H1 (cell line): Measurements from ENCODE around the gene TTC39A. TPM values are rescaled to one million over a fixed set of nuclear protein-coding genes. Genes with fewer than 3 reads are reported as not detected.
"Not testable (repeated sequence)": the region's sequence is repeated elsewhere in the genome, so short reads cannot be mapped to it uniquely, and the experiment has no call there.

Experiments
- CTCF ChIA-PET: fragments of 300-600 bp; sonication (Branson Sonifier 250); formaldehyde crosslinking; loops from one replicate; lab custom pipeline; 2021; ENCODE audit not compliant: partially characterized antibody; lab: Charles Lee
- POLR2A ChIA-PET: fragments of 300-600 bp; sonication (Branson Sonifier 250); formaldehyde crosslinking; loops from one replicate; lab custom pipeline; 2021; ENCODE audit warnings: inconsistent platforms; ENCODE audit not compliant: partially characterized antibody; lab: Charles Lee
- DNase-seq, 2 experiments: peaks; one replicate each; pipeline versions ENCODE4 v3.0.0 to v3.0.0-alpha.2; 2010 to 2022; ENCODE audit warnings: low spot score in 2 of 2, low read depth in 1 of 2, mixed read lengths in 1 of 2
- FAIRE-seq: peaks from 2 replicates; lab custom pipeline; 2011; peaks lifted over from hg19 to GRCh38; lab: Jason Lieb, UNC
- H2AFZ ChIP-seq: 2 replicates; pipeline ENCODE4 v1.8.1; 2012; ENCODE audit warnings: low read length, inconsistent platforms
- H2AK5ac ChIP-seq: 2 replicates; pipeline ENCODE4 v1.6.1; 2013; ENCODE audit warnings: low read depth, low read length
- H2BK120ac ChIP-seq: replicated peaks from 2 replicates; pipeline ENCODE3; 2013; ENCODE audit warnings: low read depth, low read length, inconsistent platforms
- H2BK12ac ChIP-seq: 2 replicates; pipeline ENCODE4 v1.6.1; 2013; ENCODE audit warnings: low read depth, low read length
- H2BK15ac ChIP-seq: 2 replicates; pipeline ENCODE4 v1.6.1; 2013; ENCODE audit warnings: low read length
- H2BK20ac ChIP-seq: 2 replicates; pipeline ENCODE4 v1.6.1; 2013; ENCODE audit warnings: low read length
- H2BK5ac ChIP-seq: 2 replicates; pipeline ENCODE4 v1.6.1; 2013; ENCODE audit warnings: low read depth, low read length
- H3K14ac ChIP-seq: 2 replicates; pipeline ENCODE4 v1.6.1; 2013; ENCODE audit warnings: inconsistent platforms; ENCODE audit not compliant: insufficient read length
- H3K18ac ChIP-seq: 2 replicates; pipeline ENCODE4 v1.6.1; 2013; ENCODE audit warnings: low read length; ENCODE audit errors: extremely low read depth
- H3K23ac ChIP-seq: 2 replicates; pipeline ENCODE4 v1.6.1; 2013; ENCODE audit warnings: inconsistent platforms; ENCODE audit not compliant: insufficient read length
- H3K23me2 ChIP-seq: 2 replicates; pipeline ENCODE4 v1.6.1; 2013; ENCODE audit warnings: low read depth, low read length
- H3K27ac ChIP-seq: 2 replicates; pipeline ENCODE4 v1.6.1; 2011; ENCODE audit warnings: low read depth, low read length, inconsistent platforms
- H3K27me3 ChIP-seq, 4 experiments: replicated peaks in 1 of 4; 1 replicate in 1 of 4; 2 replicates in 3 of 4; pipeline versions ENCODE4 v1.6.1 to v1.8.1; 2011 to 2013; ENCODE audit warnings: low read length in 3 of 4, mild to moderate bottlenecking in 3 of 4, inconsistent platforms in 2 of 4, mixed read lengths in 2 of 4, moderate library complexity in 1 of 4; ENCODE audit not compliant: control insufficient read depth in 3 of 4, insufficient read depth in 3 of 4; ENCODE audit errors: extremely low read depth in 1 of 4
- H3K36me3 ChIP-seq, 4 experiments: 2 replicates each; pipeline versions ENCODE4 v1.6.1 to v1.8.1; 2011 to 2013; ENCODE audit warnings: mild to moderate bottlenecking in 4 of 4, low read length in 3 of 4, moderate library complexity in 2 of 4, control low read depth in 1 of 4, inconsistent platforms in 1 of 4; ENCODE audit not compliant: insufficient read depth in 4 of 4, control insufficient read depth in 2 of 4
- H3K4ac ChIP-seq: replicated peaks from 2 replicates; pipeline ENCODE3; 2013; ENCODE audit warnings: low read length, low read depth, mixed read lengths, inconsistent platforms; ENCODE audit not compliant: insufficient read length
- H3K4me1 ChIP-seq, 4 experiments: replicated peaks in 1 of 4; 1 replicate in 1 of 4; 2 replicates in 3 of 4; pipeline versions ENCODE4 v1.6.1 to v1.8.1; 2011 to 2013; ENCODE audit warnings: low read length in 3 of 4, inconsistent platforms in 2 of 4, mixed read lengths in 1 of 4; ENCODE audit not compliant: insufficient read depth in 4 of 4, control insufficient read depth in 3 of 4
- H3K4me2 ChIP-seq, 2 experiments: 2 replicates each; pipeline versions ENCODE4 v1.6.1 to v1.8.1; 2011 to 2013; ENCODE audit warnings: low read depth in 2 of 2, low read length in 2 of 2, control low read depth in 1 of 2, inconsistent platforms in 1 of 2, mild to moderate bottlenecking in 1 of 2; ENCODE audit not compliant: insufficient read depth in 1 of 2
- H3K4me3 ChIP-seq, 4 experiments: fragments of 200-600, 300-600 bp in 1 of 4; sonication (generic), shearing (Covaris generic), sonication (Bioruptor Twin) in 1 of 4; 2 replicates each; pipeline versions ENCODE4 v1.5.1 to v1.8.1; 2011 to 2016; ENCODE audit warnings: low read length in 4 of 4, low read depth in 3 of 4, control low read depth in 2 of 4, inconsistent platforms in 2 of 4, mild to moderate bottlenecking in 2 of 4, mixed read lengths in 1 of 4, moderate library complexity in 1 of 4; ENCODE audit not compliant: insufficient read depth in 2 of 4; ENCODE audit errors: extremely low read depth in 1 of 4
- H3K56ac ChIP-seq: replicated peaks from 2 replicates; pipeline ENCODE3; 2013; ENCODE audit warnings: low read depth, mild to moderate bottlenecking, mixed read lengths, low read length, inconsistent platforms; ENCODE audit not compliant: insufficient read length
- H3K79me1 ChIP-seq: 2 replicates; pipeline ENCODE4 v1.6.1; 2013; ENCODE audit warnings: low read depth, low read length, control low read depth
- H3K79me2 ChIP-seq, 2 experiments: 2 replicates each; pipeline versions ENCODE4 v1.6.1 to v1.8.1; 2012 to 2013; ENCODE audit warnings: low read length in 2 of 2, mild to moderate bottlenecking in 2 of 2, inconsistent platforms in 1 of 2; ENCODE audit not compliant: insufficient read depth in 2 of 2, control insufficient read depth in 1 of 2
- H3K9ac ChIP-seq, 4 experiments: replicated peaks in 1 of 4; 1 replicate in 1 of 4; 2 replicates in 3 of 4; pipeline versions ENCODE4 v1.6.1 to v1.8.1; 2011 to 2013; ENCODE audit warnings: low read depth in 3 of 4, low read length in 3 of 4, control low read depth in 2 of 4, mild to moderate bottlenecking in 2 of 4, moderate library complexity in 2 of 4, inconsistent platforms in 1 of 4; ENCODE audit errors: extremely low read depth in 1 of 4
- H3K9me3 ChIP-seq, 2 experiments: 2 replicates each; pipeline versions ENCODE4 v1.6.1 to v1.8.1; 2012 to 2013; ENCODE audit warnings: mild to moderate bottlenecking in 2 of 2, moderate library complexity in 2 of 2, control low read depth in 1 of 2, inconsistent platforms in 1 of 2, low read depth in 1 of 2, low read length in 1 of 2, mixed read lengths in 1 of 2; ENCODE audit not compliant: insufficient read depth in 2 of 2
- H4K20me1 ChIP-seq, 2 experiments: replicated peaks in 1 of 2; 2 replicates each; pipeline versions ENCODE3 to v1.8.1; 2011 to 2013; ENCODE audit warnings: inconsistent platforms in 2 of 2, low read length in 2 of 2, mild to moderate bottlenecking in 1 of 2; ENCODE audit not compliant: insufficient read depth in 2 of 2, control insufficient read depth in 1 of 2
- H4K5ac ChIP-seq: 2 replicates; pipeline ENCODE4 v1.6.1; 2013; ENCODE audit warnings: low read length, low read depth, mixed read lengths, inconsistent platforms; ENCODE audit not compliant: insufficient read length
- H4K8ac ChIP-seq: 2 replicates; pipeline ENCODE4 v1.8.0; 2013; ENCODE audit warnings: mild to moderate bottlenecking, moderate library complexity, low read length, inconsistent platforms; ENCODE audit not compliant: insufficient read depth; ENCODE audit errors: extremely low read depth
- H4K91ac ChIP-seq: replicated peaks from 2 replicates; pipeline ENCODE3; 2013; ENCODE audit warnings: low read length, mixed read lengths, inconsistent platforms; ENCODE audit not compliant: insufficient read length
- WGBS, 2 experiments: shearing (Covaris generic) in 1 of 2; methylation state at CpG; one replicate each; pipeline versions ENCODE4 v1.1.6 to v1.1.7; 2013 to 2015; ENCODE audit warnings: low lambda C conversion rate in 2 of 2, mixed read lengths in 2 of 2, inconsistent platforms in 1 of 2, low coverage in 1 of 2, missing lambda C conversion rate in 1 of 2; ENCODE audit not compliant: insufficient replicate concordance in 2 of 2, insufficient coverage in 1 of 2, insufficient read length in 1 of 2; ENCODE audit errors: extremely low coverage in 1 of 2, missing lambda C conversion rate in 1 of 2; 5-methylcytosine and 5-hydroxymethylcytosine counted together
- polyA plus RNA-seq, 7 experiments: library from polyadenylated mRNA; depleted of rRNA in 3 of 7; stranded (reverse) in 5 of 7; unstranded in 2 of 7; fragments of >200 nt in 5 of 7; fragments of 200-250 nt in 2 of 7; gene quantifications; 1 replicate in 5 of 7; 2 replicates in 1 of 7; 4 replicates in 1 of 7; pipeline versions ENCODE4 v1.2.1 to v1.2.3, GENCODE V29; 2011 to 2013; ENCODE audit warnings: missing spikeins in 2 of 7, mixed read lengths in 2 of 7
- total RNA-seq: library from RNA; stranded (reverse); fragmentation: NEBNext Ultra II Directional; extraction: Animal tissue kit (Norgen Biotek cat#: 25700); gene quantifications from 2 replicates; pipeline ENCODE4 v1.2.1, GENCODE V29; 2021

TTC39A gene
- total and polyA plus RNA-seq, 2 of the 8 experiments (the other 6 are each of a cell fraction or from before 2014, with no cell fraction given), result 5.5 to 5.8 TPM

DNA sequence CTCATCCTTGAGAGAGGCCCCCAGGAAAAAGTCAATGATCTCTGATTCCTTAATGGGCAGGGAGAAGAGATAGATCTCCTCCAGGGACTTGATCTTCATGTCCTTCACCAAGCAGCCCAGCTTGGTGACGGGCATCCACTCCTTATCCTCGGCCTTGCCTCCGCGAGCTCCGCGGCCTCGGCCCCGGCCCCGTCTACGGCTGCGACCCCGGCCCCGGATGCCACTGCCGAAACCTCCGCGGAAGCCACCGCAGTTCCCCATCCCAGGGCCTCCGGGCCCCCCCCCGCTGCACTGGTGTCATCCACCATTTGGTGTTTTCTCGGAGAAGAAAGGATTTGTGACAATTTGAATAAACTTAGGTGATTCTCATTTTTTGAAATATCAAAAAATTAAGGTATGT lies 79.2 kb downstream of the TTC39A start:
- H4K91ac ChIP-seq, CTCF ChIA-PET, H3K4ac ChIP-seq, H2BK15ac ChIP-seq, H3K14ac ChIP-seq, H3K4me2 ChIP-seq, H3K18ac ChIP-seq, H4K5ac ChIP-seq, H2BK120ac ChIP-seq, POLR2A ChIA-PET, H3K27me3 ChIP-seq, H3K56ac ChIP-seq, H3K23ac ChIP-seq, H2BK20ac ChIP-seq, H3K9ac ChIP-seq, H2BK12ac ChIP-seq, H2AK5ac ChIP-seq, H3K36me3 ChIP-seq, DNase-seq, FAIRE-seq, H3K9me3 ChIP-seq, H3K4me1 ChIP-seq, H3K79me1 ChIP-seq, H3K23me2 ChIP-seq, H2BK5ac ChIP-seq, H3K4me3 ChIP-seq, H3K27ac ChIP-seq, H2AFZ ChIP-seq, H4K20me1 ChIP-seq: not testable (repeated sequence)
- 97% methylated on average over 14 of the region's 20 CpGs; no CpG with 5 or more reads in 1 of the 2 experiments for WGBS, 2 experiments
- Histone ChIP-seq H3K79me2 (peaks cover 0 to 77% of the 10 kb centered on the region in 2 experiments; a peak in 2 of 4 replicates), H4K8ac (0 out of 2 replicates have a peak overlapping the region, but pooled peaks have one; percentile 51)

DNA sequence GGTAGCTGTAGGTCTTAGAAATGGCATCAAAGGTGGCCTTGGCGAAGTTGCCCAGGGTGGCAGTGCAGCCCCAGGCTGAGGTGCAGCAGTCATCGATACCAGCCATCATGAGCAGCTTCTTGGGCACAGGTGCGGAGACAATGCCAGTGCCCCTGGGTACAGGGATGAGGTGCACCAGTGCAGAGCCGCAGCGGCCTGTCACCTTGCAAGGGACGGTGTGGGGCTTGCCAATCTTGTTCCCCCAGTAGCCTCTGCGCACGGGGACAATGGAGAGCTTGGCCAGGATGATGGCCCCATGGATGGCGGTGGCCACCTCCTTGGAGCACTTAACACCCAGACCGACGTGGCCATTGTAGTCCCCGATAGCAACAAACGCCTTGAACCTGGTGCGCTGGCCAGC lies 79.6 kb downstream of the TTC39A start:
- not testable (repeated sequence) for FAIRE-seq
- CTCF ChIA-PET, result interaction anchor here (0.8 kb wide), 1 partner anchor 15 kb away, joined by 3 read pairs; the partner anchor contains the start of gene RNF11
- peaks cover 0 to 76% of the 10 kb centered on the region in 2 experiments; a peak in 2 of 4 replicates for H3K79me2 ChIP-seq

More for the DNA sequence above, 79.6 kb downstream of the TTC39A start:
- H3K9me3 ChIP-seq, H3K23me2 ChIP-seq, H2BK5ac ChIP-seq, H3K79me1 ChIP-seq, H2BK12ac ChIP-seq, H3K4me3 ChIP-seq, H4K91ac ChIP-seq, H4K5ac ChIP-seq, H3K4ac ChIP-seq, H2AFZ ChIP-seq, H3K9ac ChIP-seq, POLR2A ChIA-PET, H2BK15ac ChIP-seq, H3K56ac ChIP-seq, H3K14ac ChIP-seq, H3K4me1 ChIP-seq, H4K20me1 ChIP-seq, H2BK120ac ChIP-seq, H3K36me3 ChIP-seq, H4K8ac ChIP-seq, H2BK20ac ChIP-seq, H3K4me2 ChIP-seq, H3K23ac ChIP-seq, H2AK5ac ChIP-seq, H3K27ac ChIP-seq, H3K27me3 ChIP-seq, DNase-seq, H3K18ac ChIP-seq: not testable (repeated sequence)
- 93% methylated on average over 12 of the region's 14 CpGs; no CpG with 5 or more reads in 1 of the 2 experiments for WGBS, 2 experiments
